Smooth muscle cell (in vitro differentiated cells): ENCODE results near the gene TTC38. TPM values are rescaled to one million over a fixed set of nuclear protein-coding genes. Genes with fewer than 3 reads are reported as not detected.

ENCODE experiments used
- DNase-seq: peaks from one replicate; lab custom pipeline; 2025; ENCODE audit not compliant: unreplicated experiment; lab: John Stamatoyannopoulos, UW
- H2AFZ ChIP-seq: fragments of 200-600 bp; sonication (generic); 2 replicates; pipeline ENCODE4 v1.6.0; 2016; ENCODE audit warnings: antibody characterized with exemption, low read depth, mild to moderate bottlenecking
- H3F3A ChIP-seq: fragments of 200-600 bp; sonication (generic); 2 replicates; pipeline ENCODE4 v1.6.0; 2017; ENCODE audit warnings: antibody characterized with exemption, low read depth
- H3K27ac ChIP-seq: fragments of 200-600 bp; sonication (generic); 2 replicates; pipeline ENCODE4 v1.5.1; 2016; ENCODE audit warnings: low read depth, mild to moderate bottlenecking
- H3K27me3 ChIP-seq: fragments of 200-600 bp; sonication (generic); 2 replicates; pipeline ENCODE4 v1.6.1; 2016; ENCODE audit warnings: low read depth, mild to moderate bottlenecking
- H3K36me3 ChIP-seq: fragments of 200-600 bp; sonication (generic); 2 replicates; pipeline ENCODE4 v1.5.1; 2016; ENCODE audit warnings: low read depth
- H3K4me1 ChIP-seq: fragments of 200-600 bp; sonication (generic); 2 replicates; pipeline ENCODE4 v1.5.1; 2016; ENCODE audit warnings: low read depth
- H3K4me2 ChIP-seq: fragments of 200-600 bp; sonication (generic); 2 replicates; pipeline ENCODE4 v1.6.0; 2016; ENCODE audit warnings: mild to moderate bottlenecking
- H3K4me3 ChIP-seq: fragments of 200-600 bp; sonication (generic); 2 replicates; pipeline ENCODE4 v1.5.1; 2016; ENCODE audit warnings: mild to moderate bottlenecking
- H3K79me2 ChIP-seq: fragments of 200-600 bp; sonication (generic); 2 replicates; pipeline ENCODE4 v1.6.0; 2016; ENCODE audit warnings: low read depth, mild to moderate bottlenecking
- H3K9ac ChIP-seq: fragments of 200-600 bp; sonication (generic); 2 replicates; pipeline ENCODE4 v1.6.0; 2016; ENCODE audit warnings: low read depth
- H3K9me3 ChIP-seq: fragments of 200-600 bp; sonication (generic); replicated peaks from 2 replicates; pipeline ENCODE4 v1.5.1; 2016; ENCODE audit warnings: low read depth
- H4K20me1 ChIP-seq: fragments of 200-600 bp; sonication (generic); 2 replicates; pipeline ENCODE4 v1.6.0; 2016; ENCODE audit warnings: low read depth
- CTCF ChIP-seq: fragments of 200-600 bp; sonication (generic); IDR thresholded peaks from 2 replicates; pipeline ENCODE4 v1.5.1; 2017; ENCODE audit warnings: borderline replicate concordance, mild to moderate bottlenecking, antibody characterized with exemption; ENCODE audit not compliant: insufficient read depth, poor library complexity, severe bottlenecking
- WGBS: methylation state at CpG from one replicate; pipeline ENCODE4 v1.1.7; 2016; ENCODE audit warnings: low lambda C conversion rate; 5-methylcytosine and 5-hydroxymethylcytosine counted together
- polyA plus RNA-seq: library from polyadenylated mRNA; unstranded; fragments of >200 nt; fragmentation: Nextera tagmentation; extraction: Ambion mirVana; gene quantifications from 2 replicates; pipeline ENCODE4 v1.2.1, GENCODE V29; 2016
- total RNA-seq: library from RNA; depleted of rRNA; stranded (reverse); fragments of >200 nt; gene quantifications from 2 replicates; pipeline ENCODE4 v1.2.3, GENCODE V29; 2014

TTC38 gene
- total and polyA plus RNA-seq, 2 experiments from 2014 or later: 19.6 to 24.4 TPM

DNA sequence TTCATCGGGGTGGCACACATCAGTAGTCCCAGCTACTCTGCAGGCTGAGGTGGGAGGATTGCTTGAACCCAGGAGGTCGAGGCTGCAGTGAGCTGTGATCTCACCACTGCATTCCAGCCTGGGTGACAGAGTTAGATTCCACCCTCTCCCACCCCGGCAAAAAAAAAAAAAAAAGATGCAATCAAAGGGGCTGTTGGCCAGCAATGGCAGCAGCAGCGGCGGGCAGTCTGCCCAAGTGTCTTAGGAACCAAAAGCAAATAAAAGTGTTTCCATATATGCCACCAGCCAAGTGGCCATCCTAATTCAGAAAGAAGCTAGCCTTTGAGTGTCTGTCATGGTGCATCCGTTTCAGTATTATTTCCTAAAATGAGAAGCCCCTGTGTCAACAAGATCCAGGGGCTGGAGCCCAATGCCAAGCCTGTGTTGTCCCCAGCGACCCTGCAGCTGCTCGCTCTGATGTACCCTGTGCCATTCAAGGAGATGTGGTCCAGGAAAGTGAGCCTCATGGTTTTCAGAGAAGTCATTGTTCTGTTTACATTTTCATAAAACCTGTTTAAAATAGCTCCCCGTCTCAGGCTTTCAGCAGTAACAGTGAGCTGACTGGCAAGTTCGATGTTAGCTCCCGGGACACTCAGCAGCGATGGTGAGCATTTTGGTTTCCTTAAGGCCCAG is 30.2 kb upstream of the TTC38 start:
- Histone ChIP-seq H3K36me3 (no peaks in the 10 kb centered on the region), H2AFZ (no peak overlapping the region), H3K9ac (no peak overlapping the region), H3K4me3 (no peak overlapping the region), H3K27ac (no peak overlapping the region), H3K9me3 (no peaks in the 10 kb centered on the region), H3F3A (no peaks in the 10 kb centered on the region), H3K4me1 (no peaks in the 10 kb centered on the region), H3K27me3 (no peaks in the 10 kb centered on the region), H3K4me2 (no peak overlapping the region), H4K20me1 (no peaks in the 10 kb centered on the region), H3K79me2 (no peaks in the 10 kb centered on the region)
- DNase-seq: no peak
- no peak for TF ChIP-seq CTCF
- 94% methylated on average over 12 of the region's 12 CpGs for WGBS

- no peak overlapping the region for H3K27ac ChIP-seq
- DNase-seq: no peak
- H3K4me2 ChIP-seq: no peak overlapping the region
- H3K9me3 ChIP-seq: no peaks in the 10 kb centered on the region
- no peaks in the 10 kb centered on the region for H3K27me3 ChIP-seq
- WGBS: 97% methylated on average over 16 of the region's 16 CpGs
- H3K36me3 ChIP-seq: no peaks in the 10 kb centered on the region
- no peak overlapping the region for H3K4me3 ChIP-seq
- no peak overlapping the region for H2AFZ ChIP-seq
- H3K79me2 ChIP-seq: no peaks in the 10 kb centered on the region
- TF ChIP-seq CTCF: no peak
- no peaks in the 10 kb centered on the region for H4K20me1 ChIP-seq
- no peaks in the 10 kb centered on the region for H3F3A ChIP-seq
- H3K9ac ChIP-seq: no peak overlapping the region
- no peaks in the 10 kb centered on the region for H3K4me1 ChIP-seq
Observed at GRCh38 chr22:46238541-46238940, 29.3 kb upstream of the TTC38 start.

- no peak for TF ChIP-seq CTCF
- H3K27ac ChIP-seq: no peak overlapping the region
- H3K9ac ChIP-seq: no peak overlapping the region
- no peaks in the 10 kb centered on the region for H3F3A ChIP-seq
- H3K4me3 ChIP-seq: no peak overlapping the region
- no peaks in the 10 kb centered on the region for H3K79me2 ChIP-seq
- no peaks in the 10 kb centered on the region for H3K27me3 ChIP-seq
- no peaks in the 10 kb centered on the region for H3K36me3 ChIP-seq
- DNase-seq: no peak
- no peaks in the 10 kb centered on the region for H3K4me1 ChIP-seq
- H3K9me3 ChIP-seq: no peaks in the 10 kb centered on the region
- no peak overlapping the region for H2AFZ ChIP-seq
- WGBS: 98% methylated on average over 19 of the region's 20 CpGs
- H3K4me2 ChIP-seq: no peak overlapping the region
- no peaks in the 10 kb centered on the region for H4K20me1 ChIP-seq
Observed at GRCh38 chr22:46239261-46240048, 28.4 kb upstream of the TTC38 start.

DNA sequence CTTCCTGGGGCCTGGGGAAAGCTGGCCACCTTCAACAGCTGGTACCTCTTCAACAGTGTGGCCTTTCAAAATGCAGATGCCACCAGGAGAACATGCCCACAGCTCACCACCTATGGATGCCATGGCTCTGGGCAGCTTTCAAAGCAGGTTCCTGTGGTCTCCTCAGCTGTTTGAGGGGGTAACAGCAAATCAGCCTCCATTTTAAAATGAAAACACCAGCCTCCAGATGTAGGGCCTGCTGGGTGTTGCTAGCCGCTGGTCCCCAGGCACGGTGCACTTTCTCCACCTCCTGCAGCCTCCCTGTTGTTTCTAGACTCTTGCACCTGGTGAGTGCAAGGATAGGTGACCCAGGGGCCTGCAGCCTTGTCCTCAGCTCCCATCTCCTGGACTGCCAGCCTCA is 27.7 kb upstream of the TTC38 start:
- Histone ChIP-seq H3K4me1 (no peaks in the 10 kb centered on the region), H3K9ac (no peak overlapping the region), H3K27me3 (no peaks in the 10 kb centered on the region), H2AFZ (no peak overlapping the region), H3K27ac (no peak overlapping the region), H3K4me2 (no peak overlapping the region), H4K20me1 (no peaks in the 10 kb centered on the region), H3K9me3 (no peaks in the 10 kb centered on the region), H3K4me3 (no peak overlapping the region), H3K36me3 (no peaks in the 10 kb centered on the region), H3F3A (no peaks in the 10 kb centered on the region), H3K79me2 (no peaks in the 10 kb centered on the region)
- no peak for DNase-seq
- 98% methylated on average over 2 of the region's 2 CpGs for WGBS
- TF ChIP-seq CTCF: no peak
